Natural killer cell (primary cell): Measurements from ENCODE around the gene SPTB. TPM values are rescaled to one million over a fixed set of nuclear protein-coding genes. Genes with fewer than 3 reads are reported as not detected.

Experiments
- ATAC-seq, 3 donors: fragments of 150-1000 bp in 2 of 3; fragments of 200-7000 bp in 1 of 3; cut with Tn5 transposase; 1 replicate in 1 of 3; 2 replicates in 2 of 3; pipeline ENCODE4 v1.10.0; 2021; ENCODE audit warnings: mild to moderate bottlenecking in 2 of 3, moderate library complexity in 2 of 3
- DNase-seq, 2 donors: peaks; one replicate each; pipeline versions ENCODE4 v3.0.0 to v3.0.0-alpha.2; 2013 to 2021; ENCODE audit warnings: mixed read lengths in 1 of 2
- H3K27ac ChIP-seq: one replicate; pipeline ENCODE4 v1.5.1; 2013; ENCODE audit warnings: mild to moderate bottlenecking, low read length
- H3K27me3 ChIP-seq: one replicate; pipeline ENCODE4 v1.6.1; 2013; ENCODE audit warnings: low read length; ENCODE audit not compliant: control insufficient read depth, insufficient read depth
- H3K36me3 ChIP-seq: one replicate; pipeline ENCODE4 v1.6.1; 2013; ENCODE audit warnings: low read length; ENCODE audit not compliant: control insufficient read depth, insufficient read depth
- H3K4me1 ChIP-seq: one replicate; pipeline ENCODE4 v1.6.1; 2013; ENCODE audit warnings: low read length; ENCODE audit not compliant: control insufficient read depth, insufficient read depth
- H3K4me3 ChIP-seq: one replicate; pipeline ENCODE4 v1.5.1; 2013; ENCODE audit warnings: low read length
- H3K9me3 ChIP-seq: one replicate; pipeline ENCODE4 v1.6.1; 2013; ENCODE audit warnings: low read length; ENCODE audit not compliant: control insufficient read depth, insufficient read depth
- H3K27ac Mint-ChIP-seq, 2 donors: one replicate each; pipeline ENCODE4 v1.8.0; 2022; ENCODE audit warnings: mild to moderate bottlenecking in 2 of 2, mixed read lengths in 2 of 2, moderate library complexity in 1 of 2
- H3K27me3 Mint-ChIP-seq, 2 donors: one replicate each; pipeline ENCODE4 v1.8.0; 2022; ENCODE audit warnings: low read depth in 2 of 2, mixed read lengths in 2 of 2
- H3K36me3 Mint-ChIP-seq: one replicate; pipeline ENCODE4 v1.8.0; 2022; ENCODE audit warnings: mixed read lengths
- H3K4me1 Mint-ChIP-seq, 2 donors: one replicate each; pipeline ENCODE4 v1.8.0; 2022; ENCODE audit warnings: mixed read lengths in 2 of 2
- H3K4me3 Mint-ChIP-seq: one replicate; pipeline ENCODE4 v1.8.0; 2022; ENCODE audit warnings: mild to moderate bottlenecking, moderate library complexity, mixed read lengths
- H3K9me3 Mint-ChIP-seq, 2 donors: one replicate each; pipeline ENCODE4 v1.8.0; 2022; ENCODE audit warnings: mixed read lengths in 2 of 2
- WGBS: methylation state at CpG from one replicate; pipeline ENCODE4 v1.1.7; 2013; ENCODE audit warnings: missing lambda C conversion rate; ENCODE audit not compliant: insufficient coverage; 5-methylcytosine and 5-hydroxymethylcytosine counted together
- intact Hi-C: fragments of 100-400 bp; cut with micrococcal nuclease; formaldehyde crosslinking; loops from one replicate; pipeline ENCODE4 v1.14.2; 2022
- total RNA-seq, 4 donors: library from RNA; stranded (reverse); fragments of 120-200 nt in 1 of 4; gene quantifications; one replicate each; pipeline versions ENCODE4 v1.2.3 to v1.2.4, GENCODE V29; 2013 to 2022
- TF ChIP-seq, protein P1 (sequence below): fragments of 200-600 bp; IDR thresholded peaks from one replicate; pipeline ENCODE4 v1.8.0; 2022; ENCODE audit warnings: antibody characterized with exemption

SPTB gene
- total RNA-seq, 3 donors from 2014 or later (not counting 1 experiment from before 2014, with no cell fraction given): 0.07 to 0.59 (median 0.13) TPM

DNA sequence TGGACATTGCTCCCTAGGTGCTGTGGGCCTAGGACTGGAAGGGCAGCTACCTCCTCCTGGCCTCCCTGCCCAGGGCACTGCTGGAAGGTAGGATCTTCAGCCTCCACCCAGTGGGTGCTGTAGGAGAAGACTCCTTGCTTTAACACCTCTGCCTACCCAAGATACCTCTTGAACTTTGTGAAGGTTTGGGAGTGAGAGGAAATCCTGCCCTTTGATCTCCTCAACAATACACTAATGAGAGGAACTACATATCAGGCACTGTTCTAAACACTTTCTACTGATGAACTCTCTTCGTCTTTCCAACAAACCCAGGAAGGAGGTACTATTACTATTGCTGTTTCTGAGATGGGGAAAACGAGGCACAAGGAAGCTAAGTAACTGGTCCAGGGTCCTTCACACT lies 108.5 kb downstream of the SPTB start:
- 70% methylated on average over 2 of the region's 2 CpGs for WGBS

DNA sequence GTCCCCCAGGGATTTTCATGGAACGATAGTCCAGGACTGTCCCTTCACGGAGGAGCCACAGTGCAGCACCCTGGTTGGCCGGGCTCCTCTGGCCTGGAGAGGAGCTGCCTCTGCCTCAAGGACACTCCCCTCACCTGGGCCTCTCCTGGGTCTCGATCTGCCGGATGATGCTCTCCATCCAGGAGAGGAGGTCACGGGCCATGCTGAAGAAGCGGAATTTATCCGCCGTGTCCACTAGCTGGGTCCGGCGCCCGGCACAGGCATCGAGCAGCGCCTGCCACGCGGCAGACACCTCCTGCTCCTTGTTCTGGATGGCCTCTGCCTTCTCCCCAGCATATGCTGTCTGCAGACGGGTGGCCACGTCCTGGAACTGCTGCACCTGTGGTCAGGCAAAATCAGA lies 109.0 kb downstream of the SPTB start:
- no peak overlapping the region for H3K27ac ChIP-seq
- Mint-ChIP-seq H3K4me3 (no peak overlapping the region), H3K27ac (no peak overlapping the region), H3K27me3 (no peaks in the 10 kb centered on the region), H3K4me1 (peaks cover 0 to 5% of the 10 kb centered on the region in 2 donors), H3K36me3 (no peaks in the 10 kb centered on the region), H3K9me3 (no peaks in the 10 kb centered on the region)
- no peaks in the 10 kb centered on the region for H3K36me3 ChIP-seq
- WGBS: 92% methylated on average over 18 of the region's 18 CpGs
- no peaks in the 10 kb centered on the region for H3K4me1 ChIP-seq
- TF ChIP-seq, protein P1, sequence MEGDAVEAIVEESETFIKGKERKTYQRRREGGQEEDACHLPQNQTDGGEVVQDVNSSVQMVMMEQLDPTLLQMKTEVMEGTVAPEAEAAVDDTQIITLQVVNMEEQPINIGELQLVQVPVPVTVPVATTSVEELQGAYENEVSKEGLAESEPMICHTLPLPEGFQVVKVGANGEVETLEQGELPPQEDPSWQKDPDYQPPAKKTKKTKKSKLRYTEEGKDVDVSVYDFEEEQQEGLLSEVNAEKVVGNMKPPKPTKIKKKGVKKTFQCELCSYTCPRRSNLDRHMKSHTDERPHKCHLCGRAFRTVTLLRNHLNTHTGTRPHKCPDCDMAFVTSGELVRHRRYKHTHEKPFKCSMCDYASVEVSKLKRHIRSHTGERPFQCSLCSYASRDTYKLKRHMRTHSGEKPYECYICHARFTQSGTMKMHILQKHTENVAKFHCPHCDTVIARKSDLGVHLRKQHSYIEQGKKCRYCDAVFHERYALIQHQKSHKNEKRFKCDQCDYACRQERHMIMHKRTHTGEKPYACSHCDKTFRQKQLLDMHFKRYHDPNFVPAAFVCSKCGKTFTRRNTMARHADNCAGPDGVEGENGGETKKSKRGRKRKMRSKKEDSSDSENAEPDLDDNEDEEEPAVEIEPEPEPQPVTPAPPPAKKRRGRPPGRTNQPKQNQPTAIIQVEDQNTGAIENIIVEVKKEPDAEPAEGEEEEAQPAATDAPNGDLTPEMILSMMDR: no peak
- intact Hi-C loops: no loop called here
- ATAC-seq (no peak), DNase-seq (no peak)
- no peak overlapping the region for H3K4me3 ChIP-seq
- no peaks in the 10 kb centered on the region for H3K27me3 ChIP-seq
- H3K9me3 ChIP-seq: no peaks in the 10 kb centered on the region

More for the DNA sequence above, 108.5 kb downstream of the SPTB start:
- no peak overlapping the region for H3K27ac ChIP-seq
- DNase-seq: no peak
- H3K27me3 Mint-ChIP-seq: no peaks in the 10 kb centered on the region
- H3K9me3 ChIP-seq: no peaks in the 10 kb centered on the region
- TF ChIP-seq, protein P1: no peak
- no peak overlapping the region for H3K4me3 ChIP-seq
- ATAC-seq: no peak
- no peaks in the 10 kb centered on the region for H3K27me3 ChIP-seq
- intact Hi-C loops: no loop called here
- no peaks in the 10 kb centered on the region for H3K9me3 Mint-ChIP-seq
- H3K4me3 Mint-ChIP-seq: no peak overlapping the region
- peaks cover 0 to under 1% of the 10 kb centered on the region in 2 donors for H3K4me1 Mint-ChIP-seq
- H3K36me3 Mint-ChIP-seq: no peaks in the 10 kb centered on the region
- H3K27ac Mint-ChIP-seq: no peak overlapping the region
- H3K36me3 ChIP-seq: no peaks in the 10 kb centered on the region
- H3K4me1 ChIP-seq: no peaks in the 10 kb centered on the region

DNA sequence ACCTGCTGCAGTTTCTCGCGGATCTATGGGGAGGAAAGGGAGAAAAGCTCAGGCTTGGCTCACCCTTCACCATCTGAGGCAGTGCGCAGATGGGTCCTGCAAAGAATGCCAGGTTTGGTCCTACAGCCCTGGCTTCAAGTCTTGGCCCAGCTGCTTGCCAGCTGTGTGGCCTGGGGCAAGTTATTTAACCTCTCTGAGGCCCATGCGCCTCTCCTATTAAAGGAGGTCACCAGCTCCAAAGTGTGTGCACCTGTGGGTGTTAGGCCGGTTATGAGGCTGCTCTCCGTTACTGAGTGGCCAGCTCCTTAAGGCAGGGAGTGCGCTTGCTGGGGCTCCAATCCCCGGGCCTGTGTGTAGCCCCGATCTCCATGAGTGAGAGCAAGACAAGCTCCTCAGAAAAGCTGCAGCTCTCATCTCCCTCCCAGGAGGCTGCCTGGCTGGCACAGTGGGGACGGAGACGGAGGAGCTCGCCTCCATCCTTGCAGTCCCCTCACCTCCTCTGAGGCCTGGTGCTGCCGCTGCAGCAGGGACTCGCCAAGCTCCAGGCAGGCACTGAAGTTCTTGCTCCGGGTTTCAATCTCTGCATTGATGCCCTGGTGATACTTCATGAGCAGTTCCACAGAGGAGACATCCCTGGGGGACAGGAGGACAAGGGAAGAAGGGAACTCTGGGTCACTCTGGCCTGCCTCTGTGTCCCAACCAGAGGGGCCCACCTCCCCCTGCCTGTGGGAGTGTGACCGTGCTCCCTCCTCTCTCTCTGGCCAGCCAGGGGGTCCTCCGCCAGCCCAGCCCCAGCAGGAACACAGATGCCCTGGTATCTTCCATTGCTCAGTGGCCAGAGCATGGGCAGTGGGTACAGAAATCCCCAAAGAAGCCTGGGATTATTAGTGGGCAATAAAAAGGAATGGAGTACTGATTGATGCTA lies 110.3 kb downstream of the SPTB start:
- DNase-seq (no peak), ATAC-seq (no peak)
- H3K27ac Mint-ChIP-seq: no peak overlapping the region
- Histone ChIP-seq H3K27me3 (no peaks in the 10 kb centered on the region), H3K9me3 (no peaks in the 10 kb centered on the region), H3K36me3 (no peaks in the 10 kb centered on the region), H3K27ac (no peak overlapping the region), H3K4me1 (peaks cover 10% of the 10 kb centered on the region), H3K4me3 (no peak overlapping the region)
- 92% methylated on average over 17 of the region's 17 CpGs for WGBS
- H3K27me3 Mint-ChIP-seq: no peaks in the 10 kb centered on the region
- TF ChIP-seq, protein P1: no peak
- peaks cover 5 to 16% of the 10 kb centered on the region in 2 donors for H3K4me1 Mint-ChIP-seq
- intact Hi-C loops: no loop called here
- no peak overlapping the region for H3K4me3 Mint-ChIP-seq
- H3K36me3 Mint-ChIP-seq: no peaks in the 10 kb centered on the region
- H3K9me3 Mint-ChIP-seq: no peaks in the 10 kb centered on the region
